PC-9 (cell line): ENCODE measurements around the gene HSPA1A.

Source experiments
- CTCF ChIP-seq: fragments of 200-600 bp; sonication (generic); conservative IDR thresholded peaks from 2 replicates; pipeline ENCODE4 v1.6.1; 2017; ENCODE audit warnings: mixed run types, antibody characterized with exemption, mild to moderate bottlenecking, moderate library complexity
- EZH2 ChIP-seq: fragments of 200-600 bp; sonication (generic); IDR thresholded peaks from 2 replicates; pipeline ENCODE4 v1.8.0; 2017; ENCODE audit warnings: antibody characterized with exemption, low read depth

DNA sequence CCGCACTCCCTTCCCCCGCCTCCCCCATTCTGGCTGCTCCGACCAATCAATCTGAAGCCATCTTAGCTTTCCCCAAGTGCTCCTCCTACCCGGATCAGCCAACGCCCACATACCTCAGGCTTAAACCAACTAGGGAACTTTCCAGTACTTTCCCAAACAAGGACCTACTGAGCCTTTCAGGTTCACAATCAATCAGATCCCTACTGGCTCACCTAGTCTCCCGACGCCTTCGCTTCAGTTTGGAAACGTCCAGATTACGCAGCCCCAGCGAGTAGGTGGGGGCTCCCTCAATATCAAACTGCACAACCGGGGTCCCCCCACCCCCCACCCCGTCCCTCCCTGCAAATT lies 692 bp upstream of the HSPA1A start:
- TF ChIP-seq CTCF = no peak
- TF ChIP-seq EZH2 = no peak
